GM18873 (cell line): ENCODE measurements around the gene USP15.

Source experiments
- ATAC-seq: cut with Tn5 transposase; IDR thresholded peaks from one replicate; pipeline ENCODE4 v1.9.1; 2021; ENCODE audit warnings: mild to moderate bottlenecking, moderate library complexity, moderate number of reproducible peaks; ENCODE audit not compliant: unreplicated experiment, low FRiP score

The USP15 gene

DNA sequence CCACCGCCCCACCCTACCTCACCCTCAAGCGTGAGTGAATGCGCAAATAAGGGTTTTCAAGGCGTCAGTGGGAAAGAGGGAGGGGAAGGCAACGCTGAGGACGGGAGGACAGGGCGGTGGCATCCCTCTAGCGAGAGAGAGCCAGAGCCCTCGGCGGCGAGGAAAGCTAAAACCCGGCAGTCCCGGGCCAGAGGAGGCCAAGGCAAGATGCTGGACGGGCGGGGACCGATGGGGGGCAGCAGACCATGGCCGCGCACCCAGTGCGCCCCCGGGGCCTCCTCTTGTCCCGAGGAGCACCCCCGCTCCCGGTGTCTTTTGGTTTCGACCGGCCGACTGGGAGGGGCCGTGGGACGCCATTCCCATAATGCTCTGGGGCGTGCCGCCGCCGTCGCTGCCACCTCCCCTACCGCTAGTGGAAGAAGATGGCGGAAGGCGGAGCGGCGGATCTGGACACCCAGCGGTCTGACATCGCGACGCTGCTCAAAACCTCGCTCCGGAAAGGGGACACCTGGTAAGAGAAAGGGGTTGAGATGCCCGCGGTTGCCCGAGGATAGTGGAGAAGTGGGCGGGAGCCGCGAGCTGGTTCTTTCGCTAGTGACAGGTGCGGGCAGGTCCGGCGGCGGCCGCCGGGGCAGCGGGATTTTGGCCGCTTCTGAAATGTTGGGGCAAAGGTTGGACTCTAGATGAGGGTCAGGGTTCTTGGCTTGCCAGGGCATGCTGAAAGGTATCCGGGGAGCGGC, at the start of gene USP15:
Gene USP15 (plus strand): TSS at position 412 of the 740 bp plus-strand sequence. CDS start 11 bp downstream, at position 423.
- peak; percentile 71 for ATAC-seq

DNA sequence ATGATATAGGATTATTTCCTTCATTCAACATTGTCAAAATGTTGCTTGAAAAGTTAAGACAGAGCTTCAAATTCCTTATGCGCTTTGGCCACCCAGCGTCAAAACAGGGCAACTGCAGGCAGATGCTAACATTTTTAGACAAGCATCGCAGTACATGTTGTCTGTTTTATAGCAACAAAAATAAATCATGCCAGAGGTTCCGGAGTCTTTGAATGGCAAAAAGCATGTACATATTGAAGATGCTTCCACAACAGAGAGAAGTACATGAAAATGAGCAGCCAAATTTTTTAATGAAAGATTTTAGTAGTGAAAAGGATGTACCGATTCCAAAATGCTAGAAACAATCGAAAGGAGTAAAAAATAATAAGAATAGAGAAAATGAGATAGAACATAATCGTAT, 49.8 kb upstream of the USP15 start:
- ATAC-seq = no peak

DNA sequence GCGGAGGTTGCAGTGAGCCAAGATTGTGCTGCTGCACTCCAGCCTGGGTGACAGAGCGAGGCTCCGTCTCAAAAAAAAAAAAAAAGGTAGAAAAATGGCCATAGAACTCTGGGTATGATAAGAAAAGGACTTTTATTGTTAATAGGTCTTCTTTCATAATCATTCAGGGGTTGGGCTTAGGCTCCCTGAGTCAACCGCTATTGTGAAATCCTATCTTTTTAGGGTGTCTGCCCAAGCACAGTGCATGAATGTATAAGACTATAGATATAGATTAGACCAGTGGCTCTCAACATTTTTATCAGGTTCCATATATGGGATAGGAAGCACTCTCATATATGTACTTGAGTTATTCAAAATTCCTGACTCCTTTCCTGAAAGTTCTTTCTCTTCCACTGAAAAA, 48.7 kb upstream of the USP15 start:
- no peak for ATAC-seq

DNA sequence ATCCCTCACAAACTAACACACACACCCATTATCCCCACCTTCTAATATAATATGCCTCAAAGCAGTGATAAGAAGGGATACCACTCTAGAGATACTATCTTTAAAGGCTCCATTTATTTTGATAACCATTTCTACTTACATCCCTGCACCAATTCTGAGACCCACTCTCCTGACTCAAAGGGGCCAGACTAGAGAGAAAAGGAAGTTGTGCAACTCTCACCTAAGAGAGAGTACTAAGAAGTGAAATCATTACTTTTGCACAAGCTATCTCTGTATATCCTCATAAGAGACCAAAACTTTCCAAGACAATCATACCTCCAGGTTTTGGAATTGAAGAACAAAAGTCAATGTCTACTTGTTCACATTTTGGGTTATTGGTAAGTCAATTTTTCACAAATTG, 45.4 kb upstream of the USP15 start:
- ATAC-seq = no peak

DNA sequence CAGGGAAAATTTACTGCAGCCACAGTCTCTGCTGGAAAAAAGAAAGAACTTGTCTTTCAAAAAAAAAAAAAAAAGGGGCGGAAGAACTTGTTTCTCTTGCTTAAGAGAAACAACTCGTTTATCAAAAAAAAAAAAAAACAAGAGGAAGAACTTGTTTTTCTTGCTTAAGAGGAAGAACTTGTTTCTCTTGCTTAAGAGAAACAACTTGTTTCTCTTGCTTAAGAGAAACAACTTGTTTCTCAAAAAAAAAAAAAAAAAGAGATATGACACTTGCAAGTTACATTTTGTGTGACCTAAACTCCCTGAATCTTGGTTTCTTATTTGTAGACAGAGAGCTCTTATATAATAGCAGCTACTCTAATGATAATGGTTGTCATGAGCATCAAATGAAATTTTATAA, 44.7 kb upstream of the USP15 start:
- ATAC-seq = no peak

DNA sequence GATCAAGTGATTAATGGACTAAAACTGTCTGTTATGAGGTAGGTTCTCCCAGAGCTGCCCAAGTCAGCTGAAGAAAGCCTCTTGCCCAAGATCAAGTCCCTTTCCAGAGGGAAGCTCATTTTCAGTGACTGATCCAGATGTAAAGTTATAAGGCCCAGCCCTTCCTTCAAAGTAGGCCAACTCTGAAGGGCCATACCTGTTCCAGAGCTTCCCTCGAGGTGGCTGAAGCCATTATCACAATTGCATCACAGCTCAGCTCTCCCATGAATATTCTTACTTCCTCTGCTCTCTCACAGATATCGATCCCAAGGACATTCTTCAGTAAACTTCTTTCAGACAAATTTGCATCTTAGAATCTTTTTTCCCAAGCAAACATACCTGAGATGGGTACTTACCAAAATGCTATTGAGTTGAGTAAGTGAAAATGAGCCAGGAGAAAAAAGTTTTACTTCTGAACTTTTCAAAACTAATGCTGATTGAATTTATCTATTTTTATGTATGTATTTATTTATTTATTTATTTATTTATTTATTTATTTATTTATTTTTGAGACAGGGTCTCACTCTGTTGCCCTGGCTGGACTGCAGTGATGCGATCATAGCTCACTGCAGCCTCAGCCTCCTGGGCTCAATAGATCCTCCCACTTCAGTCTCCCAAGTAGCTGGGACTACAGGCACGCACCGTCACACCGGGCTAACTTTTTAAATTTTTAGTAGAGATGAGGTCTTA, 42.6 kb upstream of the USP15 start:
- no peak for ATAC-seq

DNA sequence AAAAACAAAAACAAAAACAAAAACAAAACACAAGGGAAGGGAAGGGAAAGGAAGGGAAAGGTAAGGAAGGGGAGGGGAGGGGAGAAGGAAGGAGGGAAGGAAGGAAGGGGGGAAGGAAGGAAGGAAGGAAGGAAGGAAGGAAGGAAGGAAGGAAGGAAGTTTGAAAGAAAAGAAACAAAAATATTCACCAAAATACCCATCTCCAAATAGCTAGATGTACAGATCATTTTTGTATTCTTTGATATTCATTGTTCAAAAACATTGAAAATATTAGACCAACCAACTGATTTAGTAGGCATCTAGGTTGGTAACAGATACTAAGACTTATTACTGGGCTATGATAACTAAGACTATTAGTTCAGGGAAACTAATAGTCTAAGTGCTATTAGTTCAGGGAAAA, 39.1 kb upstream of the USP15 start:
- no peak for ATAC-seq

DNA sequence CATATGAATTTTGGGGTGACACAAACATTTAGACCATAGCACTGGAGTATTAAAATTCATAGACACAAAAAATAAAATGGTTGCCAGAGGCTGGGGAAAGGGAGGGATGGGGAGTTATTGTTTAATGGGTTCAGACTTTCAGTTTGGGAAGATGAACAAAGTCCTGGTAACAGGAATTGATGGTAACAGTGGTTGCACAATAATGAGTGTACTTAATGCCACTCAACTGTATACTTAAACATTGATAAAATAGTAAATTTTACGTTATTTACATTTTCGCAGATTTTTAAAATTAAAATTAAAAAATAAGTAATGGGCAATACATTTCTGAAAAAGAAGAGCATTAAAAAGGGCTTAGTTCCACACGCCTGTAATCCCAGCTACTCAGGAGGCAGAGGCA, 35.6 kb upstream of the USP15 start:
- ATAC-seq = no peak

DNA sequence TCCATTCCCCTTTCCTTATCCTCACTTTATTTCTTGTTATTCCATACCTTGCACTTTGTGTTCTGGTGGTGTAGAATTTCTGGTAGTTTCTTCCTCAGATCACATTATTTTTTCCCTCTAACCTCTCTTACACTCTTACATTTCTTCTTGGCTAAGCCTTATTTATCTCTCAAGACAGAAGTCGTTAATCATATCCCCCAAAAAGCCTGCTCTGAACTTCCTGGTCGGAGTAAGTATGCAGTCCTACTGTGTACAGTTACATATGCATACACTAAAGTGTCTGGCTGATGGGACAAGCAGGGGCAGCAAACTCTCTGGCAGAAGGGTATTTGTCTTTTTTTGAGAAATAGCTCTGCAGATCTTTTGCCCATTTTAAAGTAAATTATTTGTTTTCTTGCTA, 33.1 kb upstream of the USP15 start:
- no peak for ATAC-seq

DNA sequence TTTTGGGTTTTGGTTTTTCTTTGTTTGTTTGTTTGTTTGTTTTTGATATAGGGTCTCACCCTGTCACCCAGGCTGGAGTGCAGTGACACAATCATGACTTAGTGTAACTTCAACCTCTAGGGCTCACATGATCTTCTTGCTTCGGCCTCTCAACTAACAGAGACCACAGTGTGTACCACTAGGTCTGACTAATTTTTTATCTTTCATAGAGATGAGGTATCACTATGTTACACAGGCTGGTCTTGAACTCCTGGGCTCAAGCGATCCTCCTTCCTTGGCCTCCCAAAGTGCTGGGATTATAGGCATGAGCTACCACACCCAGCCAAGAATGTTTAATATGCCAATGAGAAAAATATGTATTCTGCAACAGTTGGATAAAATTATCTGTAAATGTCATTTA, 29.6 kb upstream of the USP15 start:
- no peak for ATAC-seq

DNA sequence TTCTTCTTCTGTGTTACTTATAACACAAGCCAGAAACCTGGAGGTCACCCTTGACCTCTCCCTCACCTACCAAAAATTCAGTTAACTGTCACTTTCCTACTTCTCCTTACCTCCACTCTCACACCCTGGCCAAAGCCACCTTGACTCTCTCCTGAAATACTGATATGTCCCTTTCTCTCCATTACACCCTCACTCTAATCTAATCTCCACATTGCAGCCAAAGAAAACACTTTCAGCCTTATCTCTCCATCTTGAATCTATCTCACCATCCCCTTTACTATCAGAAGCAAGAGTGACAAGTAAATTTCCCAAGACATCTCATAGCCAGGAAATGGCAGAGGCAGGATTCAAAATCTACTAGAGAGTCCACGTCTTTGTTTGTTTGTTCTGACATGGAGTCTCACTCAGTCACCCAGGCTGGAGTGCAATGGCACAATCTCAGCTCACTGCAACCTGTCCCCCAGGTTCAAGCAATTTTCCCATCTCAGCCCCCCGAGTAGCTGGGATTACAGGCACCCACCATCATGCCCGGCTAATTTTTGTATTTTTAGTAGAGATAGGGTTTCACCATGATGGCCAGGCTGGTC, 28.0 kb upstream of the USP15 start:
- ATAC-seq = no peak

DNA sequence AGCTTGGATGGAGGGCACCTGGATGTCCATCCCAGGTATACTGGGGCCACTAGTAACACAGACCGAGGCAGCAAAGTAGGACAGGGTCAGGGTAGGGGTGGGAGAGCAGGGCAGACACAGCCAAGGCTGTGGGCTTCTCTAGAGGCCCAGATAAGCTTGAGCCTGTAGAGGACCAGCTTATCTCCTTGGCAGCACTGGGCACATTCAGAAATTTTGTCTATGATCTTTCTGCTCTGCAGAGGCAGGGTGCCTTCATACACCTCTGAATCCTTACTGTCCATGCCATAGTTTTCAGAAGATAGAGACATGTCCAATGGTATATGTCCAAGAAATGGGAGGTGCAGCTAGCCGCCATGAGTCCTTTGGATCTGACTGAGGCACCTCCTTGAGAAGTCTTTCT, 26.4 kb upstream of the USP15 start:
- no peak for ATAC-seq

DNA sequence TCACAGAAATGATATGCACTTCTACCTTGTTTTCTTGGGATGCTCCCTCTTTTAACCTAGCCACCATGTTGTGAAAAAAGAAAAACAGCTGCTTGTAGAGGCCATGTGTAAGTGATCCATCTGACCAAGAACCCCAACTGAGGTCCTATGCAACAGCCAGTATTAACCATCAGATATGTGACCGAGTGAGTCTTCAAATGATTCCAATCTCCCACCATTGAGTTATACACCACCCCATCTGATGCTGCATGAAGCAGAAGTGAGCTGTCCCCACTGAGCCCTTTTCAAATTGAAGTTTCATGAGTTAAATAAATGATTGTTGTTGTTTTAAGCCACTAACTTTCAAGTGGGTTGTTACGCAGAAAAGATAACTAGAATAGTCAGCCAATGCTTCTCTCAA, 20.6 kb upstream of the USP15 start:
- no peak for ATAC-seq

DNA sequence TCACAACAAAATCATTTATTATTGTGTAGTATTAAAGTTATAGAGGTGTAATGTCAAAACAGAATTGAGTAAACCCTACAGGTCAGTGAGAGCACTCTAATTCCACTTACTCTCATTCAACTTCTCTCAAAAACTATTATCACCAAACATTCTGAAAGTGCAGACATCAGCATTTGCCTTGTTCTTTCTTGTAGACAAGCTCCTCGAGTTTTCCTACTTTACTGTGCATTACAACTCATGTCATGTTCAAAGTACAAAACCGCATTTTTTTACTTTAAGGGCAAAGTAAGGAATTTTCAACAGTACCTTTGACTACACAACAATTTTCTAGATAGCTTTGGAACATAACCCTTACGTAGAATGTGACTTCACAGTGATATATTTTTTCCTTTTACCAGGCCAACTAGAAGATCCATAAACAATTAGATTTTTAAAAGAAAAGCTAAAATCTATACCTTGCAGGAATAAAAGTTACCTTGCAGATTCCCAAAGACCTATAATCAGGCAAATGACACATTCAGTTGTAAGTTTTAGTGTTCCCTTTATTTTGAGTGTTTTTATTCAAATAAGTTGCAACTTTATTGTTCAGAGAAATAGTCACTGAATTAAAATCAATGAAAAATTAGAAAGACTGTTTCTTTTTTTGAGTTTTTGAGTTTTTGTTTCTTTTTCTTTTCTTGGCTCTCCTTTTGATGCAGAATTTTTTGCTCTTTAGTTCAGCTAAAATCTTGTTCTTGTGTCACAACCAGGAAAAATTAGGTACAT, 12.7 kb upstream of the USP15 start:
- no peak for ATAC-seq

DNA sequence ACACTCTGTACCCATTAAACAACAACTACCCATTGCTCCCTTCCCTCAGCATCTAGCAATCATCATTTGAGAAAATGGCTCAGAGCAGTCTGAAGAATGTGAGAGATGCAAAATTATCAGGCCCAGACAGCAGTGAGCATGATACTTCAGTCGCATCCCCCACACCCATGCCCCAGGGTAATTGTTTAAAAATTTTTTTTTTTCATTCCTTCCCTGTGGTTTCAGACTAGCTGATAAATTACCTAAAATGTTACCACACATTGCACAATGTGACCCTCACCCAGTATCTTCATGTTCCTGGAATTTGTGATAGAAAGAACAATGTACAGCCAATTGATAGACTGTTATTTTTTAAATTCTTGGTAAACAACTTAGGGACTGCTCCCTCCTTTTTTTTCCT, 11.3 kb upstream of the USP15 start:
- ATAC-seq = no peak

DNA sequence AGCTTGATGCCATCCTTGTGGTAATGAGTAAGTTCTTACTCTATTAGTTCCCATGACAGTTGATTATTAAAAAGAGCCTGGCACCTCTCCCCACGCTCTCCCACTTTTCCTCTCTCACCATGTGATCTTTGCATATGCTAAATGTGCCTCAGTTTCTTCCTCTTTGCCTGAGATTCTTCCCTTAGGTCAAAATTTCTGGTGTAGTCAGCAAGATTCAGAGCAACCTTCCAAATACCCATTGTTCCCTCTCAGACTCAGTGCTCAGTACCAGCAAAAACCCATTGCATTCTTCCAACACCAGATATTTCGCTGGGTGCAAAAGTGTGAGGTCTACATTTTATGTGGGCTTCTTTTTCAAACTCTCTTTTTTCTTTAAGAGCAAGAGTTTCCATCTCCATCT, 10.8 kb upstream of the USP15 start:
- ATAC-seq = no peak

DNA sequence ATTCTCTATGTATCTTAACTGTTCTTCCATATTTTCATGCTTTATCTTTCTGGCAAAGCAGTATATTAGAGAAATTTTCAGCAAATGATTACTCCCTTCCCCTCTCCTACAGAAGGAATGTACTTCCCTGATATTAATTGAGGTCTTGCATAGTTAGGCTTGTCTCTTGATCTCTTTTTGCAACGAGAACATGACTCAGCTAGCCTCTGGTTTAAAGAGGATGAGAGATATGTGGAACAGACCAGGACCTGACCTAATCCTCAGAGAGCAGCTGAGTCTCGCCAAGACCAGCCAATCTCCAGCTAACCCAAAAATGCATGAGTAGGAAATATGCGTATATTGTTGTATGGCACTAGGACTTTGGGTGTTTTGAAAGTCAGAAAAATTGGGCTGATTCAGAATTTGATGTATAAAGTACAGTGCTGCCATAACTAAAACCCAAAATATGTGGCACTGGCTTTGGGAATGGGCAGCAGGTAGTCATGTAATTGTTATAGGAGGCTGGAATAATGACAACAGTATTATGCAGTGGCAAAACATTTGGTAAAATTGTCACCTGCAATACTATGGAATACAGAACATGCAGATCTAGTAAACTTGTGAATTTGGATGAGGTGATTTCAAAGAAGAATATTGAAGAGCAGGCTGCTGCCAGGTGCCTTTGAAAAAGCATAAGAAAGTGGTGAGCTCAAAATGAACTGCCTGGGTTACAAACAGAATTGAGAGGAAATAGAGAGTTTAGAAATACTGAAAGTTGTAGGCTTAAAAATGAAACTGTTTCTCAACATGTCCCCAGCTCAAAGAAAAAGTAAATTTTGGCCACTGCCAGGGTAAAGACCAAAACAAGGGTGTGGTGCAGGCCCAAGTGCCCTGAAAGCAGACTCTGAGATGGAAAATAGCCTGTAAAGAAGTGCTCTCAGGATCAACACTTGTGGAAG, 9.3 kb upstream of the USP15 start:
- ATAC-seq = peak; percentile 92

DNA sequence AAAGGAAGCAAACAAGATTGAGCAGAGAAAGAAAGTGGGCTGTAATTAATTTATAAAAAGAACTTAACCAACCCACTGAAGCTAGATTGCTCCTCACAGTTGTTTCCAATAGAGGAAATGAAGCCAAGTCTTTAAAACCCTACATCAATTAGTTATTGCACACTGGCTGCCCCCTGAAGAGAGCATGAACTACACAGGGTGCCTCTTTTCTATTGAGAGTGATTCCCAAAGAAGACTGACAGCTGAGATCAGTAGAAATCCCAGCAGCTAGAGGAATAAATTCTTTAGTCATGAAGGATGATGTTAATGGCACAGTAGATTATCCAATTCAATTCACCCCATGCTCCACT, 8.6 kb upstream of the USP15 start:
- ATAC-seq = no peak

DNA sequence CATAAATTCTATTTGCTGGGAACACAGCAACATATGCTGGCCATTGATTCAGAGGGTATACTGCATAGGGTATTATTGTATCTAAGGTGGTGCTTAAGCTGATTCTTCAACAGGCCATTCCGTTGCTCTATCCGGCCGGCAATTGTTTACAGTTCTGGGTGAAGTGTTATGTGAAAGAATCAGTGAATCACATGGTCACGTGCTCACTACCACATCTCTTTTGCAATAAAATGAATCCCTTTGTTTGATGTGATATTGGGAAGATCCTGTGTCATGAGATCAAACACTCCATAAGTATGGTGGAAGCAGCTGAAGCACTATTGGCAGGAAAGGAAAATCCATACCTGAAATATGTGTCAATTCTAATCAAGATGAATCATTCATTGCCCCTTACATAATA, 7.6 kb upstream of the USP15 start:
- no peak for ATAC-seq

DNA sequence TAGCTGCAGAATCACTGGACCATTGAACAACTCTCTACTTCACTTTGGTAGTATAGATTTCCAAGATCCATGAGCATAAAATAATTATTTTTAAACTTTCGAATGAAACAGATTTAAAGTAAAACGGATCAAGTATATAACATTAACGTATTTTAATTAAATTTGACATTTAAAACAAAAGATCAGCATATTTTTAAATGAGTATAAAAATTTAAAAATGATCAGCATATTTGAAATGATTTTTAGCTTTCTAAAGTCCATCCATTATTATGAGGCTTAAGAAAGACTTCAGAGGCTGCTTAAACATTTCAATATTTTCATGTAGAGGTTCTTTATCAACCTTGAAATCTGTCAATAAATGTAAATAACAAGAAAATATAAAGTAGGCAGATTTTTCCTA, 5.2 kb upstream of the USP15 start:
- no peak for ATAC-seq
